ENCODE results near the gene NT5C2.

DNA sequence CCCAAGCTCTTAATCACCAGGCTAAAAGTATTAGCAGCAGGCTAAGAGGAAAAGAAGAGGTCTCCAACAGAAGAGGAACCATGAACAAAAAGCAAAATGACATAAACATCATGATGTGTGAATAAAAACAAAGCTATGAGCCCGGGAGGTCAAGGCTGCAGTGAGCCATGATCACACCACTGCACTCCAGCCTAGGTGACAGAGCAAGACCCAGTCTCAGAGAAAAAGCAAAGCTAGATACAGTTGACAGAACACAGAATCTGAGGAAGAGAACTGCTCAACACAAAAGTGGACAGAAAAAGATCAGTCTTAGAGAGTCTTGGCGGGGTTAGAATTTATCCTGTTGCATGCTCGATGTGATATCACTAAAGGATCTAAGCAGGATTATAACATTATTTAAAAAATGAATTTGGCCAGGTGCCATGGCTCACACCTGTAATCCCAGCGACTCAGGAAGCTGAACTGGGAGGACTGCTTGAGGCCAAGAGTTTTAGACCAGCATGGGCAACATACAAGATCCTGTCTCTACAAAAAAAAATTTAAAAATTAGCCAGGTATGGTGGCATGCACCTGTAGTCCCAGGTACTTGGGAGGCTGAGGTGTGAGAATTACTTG is 37.5 kb downstream of the NT5C2 start:
- TF ChIP-seq, protein P1, sequence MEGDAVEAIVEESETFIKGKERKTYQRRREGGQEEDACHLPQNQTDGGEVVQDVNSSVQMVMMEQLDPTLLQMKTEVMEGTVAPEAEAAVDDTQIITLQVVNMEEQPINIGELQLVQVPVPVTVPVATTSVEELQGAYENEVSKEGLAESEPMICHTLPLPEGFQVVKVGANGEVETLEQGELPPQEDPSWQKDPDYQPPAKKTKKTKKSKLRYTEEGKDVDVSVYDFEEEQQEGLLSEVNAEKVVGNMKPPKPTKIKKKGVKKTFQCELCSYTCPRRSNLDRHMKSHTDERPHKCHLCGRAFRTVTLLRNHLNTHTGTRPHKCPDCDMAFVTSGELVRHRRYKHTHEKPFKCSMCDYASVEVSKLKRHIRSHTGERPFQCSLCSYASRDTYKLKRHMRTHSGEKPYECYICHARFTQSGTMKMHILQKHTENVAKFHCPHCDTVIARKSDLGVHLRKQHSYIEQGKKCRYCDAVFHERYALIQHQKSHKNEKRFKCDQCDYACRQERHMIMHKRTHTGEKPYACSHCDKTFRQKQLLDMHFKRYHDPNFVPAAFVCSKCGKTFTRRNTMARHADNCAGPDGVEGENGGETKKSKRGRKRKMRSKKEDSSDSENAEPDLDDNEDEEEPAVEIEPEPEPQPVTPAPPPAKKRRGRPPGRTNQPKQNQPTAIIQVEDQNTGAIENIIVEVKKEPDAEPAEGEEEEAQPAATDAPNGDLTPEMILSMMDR (IDR thresholded peaks at IDR 0.05) = no peak
- TF ChIP-seq POLR2A (IDR thresholded peaks at IDR 0.05) = no peak

Measured in lower leg skin (tissue), 3 donors.